Stimulated activated CD4-positive, alpha-beta T cell treated with anti-CD3 and anti-CD28 coated beads, Interleukin-1b, Interleukin-23, amount 100 ng/mL, for 4 hours (primary cell): Measurements from ENCODE around the gene SYNE4.

Experiments
- DNase-seq, 2 donors: peaks; one replicate each; pipeline ENCODE4 v3.0.0-alpha.2; 2020; ENCODE audit warnings: low read depth in 2 of 2

The SYNE4 gene

GRCh38 chr19:36025541-36025940 is 16.9 kb upstream of the SYNE4 start:
- no peak for DNase-seq

GRCh38 chr19:36023432-36023831 is 14.8 kb upstream of the SYNE4 start:
- no peak for DNase-seq

GRCh38 chr19:36019061-36019670 is 10.6 kb upstream of the SYNE4 start:
- DNase-seq, result no peak

GRCh38 chr19:36014012-36014924 is 5.7 kb upstream of the SYNE4 start, which contains the start of gene ALKBH6:
ALKBH6 (minus strand) TSS chr19:36014213; CDS start chr19:36013397, 816 bp downstream.
- DNase-seq, result peak; percentile 98 to 99

- no peak for DNase-seq
These were observed 4.8 kb upstream of the SYNE4 start for GRCh38 chr19:36013280-36014011.

- no peak for DNase-seq
These were observed 1.8 kb upstream of the SYNE4 start for GRCh38 chr19:36010402-36010801.

- DNase-seq, result no peak
These were observed 1.2 kb upstream of the SYNE4 start for GRCh38 chr19:36009633-36010379.

GRCh38 chr19:36009220-36009619 is 607 bp upstream of the SYNE4 start:
- peak in 1 of 2 donors; percentile 53 for DNase-seq

- no peak for DNase-seq
These were observed 1.7 kb downstream of the SYNE4 start for GRCh38 chr19:36006955-36007354.

- no peak for DNase-seq
These were observed 5.3 kb downstream of the SYNE4 start for GRCh38 chr19:36003284-36003683.

- no peak for DNase-seq
These were observed 7.0 kb downstream of the SYNE4 start for GRCh38 chr19:36001605-36002004.

- DNase-seq, result no peak
These were observed 11.8 kb downstream of the SYNE4 start for GRCh38 chr19:35996777-35997176.

GRCh38 chr19:35995048-35995993 is 13.3 kb downstream of the SYNE4 start, which contains the start of gene SDHAF1:
SDHAF1 (plus strand) TSS chr19:35995188; CDS start chr19:35995275, 87 bp downstream.
- DNase-seq, result peak; percentile 85 to 89

GRCh38 chr19:35993923-35994598 is 14.6 kb downstream of the SYNE4 start:
- DNase-seq, result no peak

GRCh38 chr19:35992907-35993765 is 15.5 kb downstream of the SYNE4 start:
- no peak for DNase-seq

- DNase-seq, result no peak
These were observed 16.7 kb downstream of the SYNE4 start for GRCh38 chr19:35991731-35992450.

GRCh38 chr19:35990771-35991730 is 17.6 kb downstream of the SYNE4 start:
- DNase-seq, result no peak
